GM12878 (cell line): ENCODE measurements around the gene NRP2. TPM values are rescaled to one million over a fixed set of nuclear protein-coding genes. Genes with fewer than 3 reads are reported as not detected.

Experiments
- ATAC-seq: fragments of 200-7000 bp; cut with Tn5 transposase; 3 replicates; pipeline ENCODE4 v1.9.1; 2020; ENCODE audit warnings: mild to moderate bottlenecking, moderate library complexity
- BruUV-seq: library from RNA; stranded (reverse); fragments of 400-500 nt; replicated peaks from 2 replicates; lab custom pipeline; 2021; lab: Mats Ljungman, UMichigan
- CTCF ChIA-PET: fragments of 300-600 bp; sonication (Branson Sonifier 250); formaldehyde crosslinking; extraction: SDS; loops from one replicate; lab custom pipeline; 2021; ENCODE audit warnings: inconsistent platforms; lab: Yijun Ruan, JAX
- POLR2A ChIA-PET: fragments of 350-600 bp; formaldehyde crosslinking; extraction: SDS; loops from one replicate; lab custom pipeline; 2021; ENCODE audit warnings: inconsistent platforms; lab: Charles Lee
- RAD21 ChIA-PET: fragments of 300-600 bp; sonication (Branson Sonifier 250); formaldehyde crosslinking; loops from one replicate; lab custom pipeline; 2023; ENCODE audit warnings: antibody characterized with exemption; ENCODE audit not compliant: unreplicated experiment; lab: Charles Lee
- SMC1A ChIA-PET: fragments of 300-600 bp; sonication (Branson Sonifier 250); formaldehyde crosslinking; loops from one replicate; lab custom pipeline; 2023; ENCODE audit not compliant: unreplicated experiment, uncharacterized antibody; lab: Charles Lee
- DNase-seq: peaks from one replicate; pipeline ENCODE4 v3.0.0-alpha.2; 2011; ENCODE audit warnings: low read depth, low spot score
- FAIRE-seq: peaks from 3 replicates; lab custom pipeline; 2011; peaks lifted over from hg19 to GRCh38; lab: Jason Lieb, UNC
- H2AFZ ChIP-seq: 2 replicates; pipeline ENCODE4 v1.6.0; 2011; ENCODE audit warnings: low read depth, low read length, control low read depth; ENCODE audit not compliant: control insufficient read depth
- H3K27ac ChIP-seq: 2 replicates; pipeline ENCODE4 v1.5.1; 2011; ENCODE audit warnings: control low read depth; ENCODE audit not compliant: control insufficient read depth, insufficient read depth
- H3K27me3 ChIP-seq, 2 experiments: replicated peaks in 1 of 2; 2 replicates each; pipeline versions ENCODE4 v1.6.0 to v1.6.1; 2011; ENCODE audit warnings: low read length in 1 of 2; ENCODE audit not compliant: control insufficient read depth in 2 of 2, insufficient read depth in 2 of 2
- H3K36me3 ChIP-seq, 2 experiments: 2 replicates each; pipeline ENCODE4 v1.5.1; 2011; ENCODE audit warnings: low read length in 1 of 2; ENCODE audit not compliant: control insufficient read depth in 2 of 2, insufficient read depth in 2 of 2
- H3K4me1 ChIP-seq: 2 replicates; pipeline ENCODE4 v1.6.1; 2011; ENCODE audit warnings: mild to moderate bottlenecking, low read length, moderate library complexity, mixed read lengths; ENCODE audit not compliant: control insufficient read depth, insufficient read depth
- H3K4me2 ChIP-seq: 2 replicates; pipeline ENCODE4 v1.6.0; 2011; ENCODE audit warnings: control low read depth; ENCODE audit not compliant: control insufficient read depth, insufficient read depth
- H3K4me3 ChIP-seq: fragments of 200-600 bp; sonication (generic); 2 replicates; pipeline ENCODE4 v1.5.1; 2016
- H3K79me2 ChIP-seq: 2 replicates; pipeline ENCODE4 v1.6.0; 2011; ENCODE audit warnings: low read length; ENCODE audit not compliant: control insufficient read depth, insufficient read depth
- H3K9ac ChIP-seq: 2 replicates; pipeline ENCODE4 v1.8.0; 2011; ENCODE audit warnings: low read length, control low read depth, mixed read lengths; ENCODE audit not compliant: control insufficient read depth, insufficient read depth
- H3K9me3 ChIP-seq: replicated peaks from 3 replicates; pipeline ENCODE4 v1.5.1; 2011; ENCODE audit warnings: mild to moderate bottlenecking, low read length; ENCODE audit not compliant: control insufficient read depth, insufficient read depth
- H4K20me1 ChIP-seq: 2 replicates; pipeline ENCODE4 v1.6.0; 2011; ENCODE audit not compliant: control insufficient read depth, insufficient read depth
- BMI1 ChIP-seq: fragments of 450-650 bp; IDR thresholded peaks from 2 replicates; pipeline ENCODE4 v1.6.1; 2016; ENCODE audit warnings: mild to moderate bottlenecking, moderate library complexity, borderline replicate concordance
- CHD1 ChIP-seq: IDR thresholded peaks from 2 replicates; pipeline ENCODE4 v1.6.1; 2012; ENCODE audit warnings: low read depth, low read length, improper control_type of control experiment
- FOS ChIP-seq: IDR thresholded peaks from 3 replicates; pipeline ENCODE4 v1.6.1; 2011; ENCODE audit warnings: borderline replicate concordance; ENCODE audit not compliant: insufficient read length; ENCODE audit errors: extremely low read depth
- MXI1 ChIP-seq: fragments of 150-350 bp; IDR thresholded peaks from 2 replicates; pipeline ENCODE4 v1.6.1; 2011; ENCODE audit warnings: low read depth, mild to moderate bottlenecking, inconsistent platforms, low read length, improper control_type of control experiment
- NBN ChIP-seq: fragments of 450-650 bp; IDR thresholded peaks from 2 replicates; pipeline ENCODE4 v1.6.1; 2016
- RBBP5 ChIP-seq: fragments of 200-600 bp; sonication (generic); conservative IDR thresholded peaks from 2 replicates; pipeline ENCODE4 v1.6.1; 2016
- SPI1 ChIP-seq: IDR thresholded peaks from 2 replicates; pipeline ENCODE4 v1.6.1; 2011; ENCODE audit warnings: low read depth, mild to moderate bottlenecking, low read length, moderate library complexity, borderline replicate concordance; ENCODE audit not compliant: insufficient read depth
- SREBF2 ChIP-seq: IDR thresholded peaks from 2 replicates; pipeline ENCODE4 v1.6.1; 2012; ENCODE audit warnings: mild to moderate bottlenecking, low read length
- WGBS: methylation state at CpG from one replicate; pipeline ENCODE4 v1.1.6; 2016; ENCODE audit warnings: low lambda C conversion rate; ENCODE audit not compliant: insufficient replicate concordance, insufficient coverage; ENCODE audit errors: missing lambda C conversion rate; 5-methylcytosine and 5-hydroxymethylcytosine counted together
- in situ Hi-C: fragments of 300-500 bp; cut with MboI; formaldehyde crosslinking; loops from 9 replicates; pipeline ENCODE4 v1.14.3; 2018; ENCODE audit warnings: mixed read lengths
- intact Hi-C: fragments of 100-400 bp; cut with micrococcal nuclease; formaldehyde crosslinking; loops from one replicate; pipeline ENCODE4 v1.14.2; 2022; ENCODE audit not compliant: unreplicated experiment
- polyA plus RNA-seq, 11 experiments: library from polyadenylated mRNA; depleted of rRNA in 4 of 11; unstranded in 6 of 11; stranded (reverse) in 5 of 11; fragments of >200 nt; fragmentation: Nextera tagmentation in 4 of 11; fragmentation: Illumina TruSeq in 1 of 11; extraction: Ambion mirVana in 4 of 11; extraction: Trizol in 1 of 11; gene quantifications; 1 replicate in 1 of 11; 2 replicates in 10 of 11; pipeline versions ENCODE4 v1.2.1 to v1.2.3, GENCODE V29; 2011 to 2016; ENCODE audit warnings: inconsistent platforms in 2 of 11, missing spikeins in 2 of 11, low read depth in 1 of 11
- total RNA-seq, 4 experiments: library from RNA; depleted of rRNA in 3 of 4; stranded (reverse); fragments of >200 nt in 3 of 4; fragmentation: Illumina TruSeq in 1 of 4; extraction: Trizol in 1 of 4; gene quantifications; 2 replicates each; pipeline versions ENCODE4 v1.2.1 to v1.2.3, GENCODE V29; 2013 to 2021
- TF ChIP-seq, protein P1 (sequence below): fragments of 450-650 bp; formaldehyde crosslinking; IDR thresholded peaks from 2 replicates; pipeline ENCODE4 v1.5.0; 2022; ENCODE audit warnings: mild to moderate bottlenecking, missing genetic modification characterization
- TF ChIP-seq, protein P2 (sequence below): fragments of 450-650 bp; IDR thresholded peaks from 2 replicates; pipeline ENCODE4 v1.6.1; 2017; ENCODE audit warnings: mild to moderate bottlenecking, moderate library complexity

The NRP2 gene
- total and polyA plus RNA-seq, 10 of the 15 experiments (the other 5 are each of a cell fraction or from before 2014, with no cell fraction given) = 0.06 to 1.2 (median 0.46) TPM

DNA sequence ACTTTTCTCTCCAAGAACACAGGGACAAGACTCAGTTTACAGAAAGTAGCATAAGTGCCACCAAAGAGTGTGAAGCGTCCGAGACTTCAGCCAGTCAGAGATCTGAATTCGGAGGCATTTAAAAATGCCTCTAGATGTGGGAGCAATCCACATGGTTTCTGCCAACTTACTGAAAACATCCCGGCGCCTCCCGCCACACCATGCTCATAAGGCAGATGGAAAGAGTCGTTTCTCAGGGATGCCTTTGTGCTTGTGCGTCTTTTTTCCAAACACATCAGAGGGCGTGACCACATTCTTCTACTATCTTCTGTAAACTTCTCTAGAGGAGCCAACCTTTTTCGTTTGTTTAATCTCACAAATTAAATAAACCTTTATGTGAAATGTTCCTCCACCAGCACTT, 88.7 kb downstream of the NRP2 start:
- ChIA-PET RAD21 (no interaction called here), POLR2A (no interaction called here), SMC1A (interaction anchor here (2.0 kb wide), 1 partner anchor 17 kb away, joined by 4 read pairs; no protein-coding TSS in a partner anchor), CTCF (interaction anchor here (1.0 kb wide), 1 partner anchor 155 kb away, joined by 4 read pairs; no protein-coding TSS in a partner anchor)
- intact Hi-C loops (no loop called here), in situ Hi-C loops (loop anchor here (5.0 to 10.0 kb wide), 2 partner anchors 114 to 151 kb away; no protein-coding TSS in a partner anchor)
- H3K27ac ChIP-seq = no peak overlapping the region
- no peaks in the 10 kb centered on the region for H3K4me1 ChIP-seq
- no peaks in the 10 kb centered on the region for H3K9me3 ChIP-seq
- no peaks in the 10 kb centered on the region for H4K20me1 ChIP-seq
- WGBS = 58% methylated on average over 10 of the region's 10 CpGs
- H3K27me3 ChIP-seq = no peaks in the 10 kb centered on the region; a peak in 1 of 4 replicates
- ATAC-seq (no peak), FAIRE-seq (no peak), DNase-seq (no peak)
- TF ChIP-seq NBN = no peak
- no peak overlapping the region for H3K4me3 ChIP-seq
- H3K79me2 ChIP-seq = no peaks in the 10 kb centered on the region
- no peaks in the 10 kb centered on the region for H3K36me3 ChIP-seq
- H3K9ac ChIP-seq = no peak overlapping the region
- BruUV-seq = no TSS peak
- H2AFZ ChIP-seq = no peak overlapping the region
- no peak overlapping the region for H3K4me2 ChIP-seq

DNA sequence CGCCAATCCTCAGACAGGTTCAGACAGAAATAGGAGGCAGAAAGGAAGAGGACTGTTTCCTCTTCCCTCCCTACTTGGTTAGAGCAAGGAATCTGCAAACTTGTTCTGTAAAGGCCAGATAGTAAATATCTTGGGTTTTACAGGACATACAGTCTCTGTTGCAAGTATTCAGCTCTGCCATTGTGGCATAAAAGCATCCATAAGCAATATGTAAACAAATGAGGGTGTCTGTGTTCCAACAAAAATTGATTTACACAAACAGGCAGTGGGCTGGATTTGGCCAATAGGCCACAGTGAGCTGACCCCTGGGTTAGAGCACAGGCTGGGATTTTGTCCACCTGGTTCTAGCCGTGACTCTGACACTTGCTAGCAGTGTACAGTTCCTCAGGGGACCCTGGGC, 89.4 kb downstream of the NRP2 start:
- Histone ChIP-seq H3K4me3 (no peak overlapping the region), H3K4me2 (no peak overlapping the region), H3K36me3 (no peaks in the 10 kb centered on the region), H3K27me3 (no peaks in the 10 kb centered on the region; a peak in 1 of 4 replicates), H3K27ac (no peak overlapping the region), H2AFZ (no peak overlapping the region), H3K4me1 (no peaks in the 10 kb centered on the region), H3K9me3 (no peaks in the 10 kb centered on the region), H3K79me2 (no peaks in the 10 kb centered on the region), H3K9ac (no peak overlapping the region), H4K20me1 (no peaks in the 10 kb centered on the region)
- no TSS peak for BruUV-seq
- ChIA-PET POLR2A (no interaction called here), CTCF (interaction anchor here (1.0 kb wide), 1 partner anchor 154 kb away, joined by 4 read pairs; no protein-coding TSS in a partner anchor), RAD21 (no interaction called here), SMC1A (interaction anchor here (2.0 kb wide), 1 partner anchor 18 kb away, joined by 4 read pairs; no protein-coding TSS in a partner anchor)
- in situ Hi-C loops (loop anchor here (5.0 to 10.0 kb wide), 2 partner anchors 113 to 151 kb away; no protein-coding TSS in a partner anchor), intact Hi-C loops (no loop called here)
- 33% methylated on average over 2 of the region's 2 CpGs for WGBS
- DNase-seq (no peak), ATAC-seq (no peak), FAIRE-seq (no peak)
- no peak for TF ChIP-seq FOS
- TF ChIP-seq SREBF2 = no peak
- TF ChIP-seq, protein P1, sequence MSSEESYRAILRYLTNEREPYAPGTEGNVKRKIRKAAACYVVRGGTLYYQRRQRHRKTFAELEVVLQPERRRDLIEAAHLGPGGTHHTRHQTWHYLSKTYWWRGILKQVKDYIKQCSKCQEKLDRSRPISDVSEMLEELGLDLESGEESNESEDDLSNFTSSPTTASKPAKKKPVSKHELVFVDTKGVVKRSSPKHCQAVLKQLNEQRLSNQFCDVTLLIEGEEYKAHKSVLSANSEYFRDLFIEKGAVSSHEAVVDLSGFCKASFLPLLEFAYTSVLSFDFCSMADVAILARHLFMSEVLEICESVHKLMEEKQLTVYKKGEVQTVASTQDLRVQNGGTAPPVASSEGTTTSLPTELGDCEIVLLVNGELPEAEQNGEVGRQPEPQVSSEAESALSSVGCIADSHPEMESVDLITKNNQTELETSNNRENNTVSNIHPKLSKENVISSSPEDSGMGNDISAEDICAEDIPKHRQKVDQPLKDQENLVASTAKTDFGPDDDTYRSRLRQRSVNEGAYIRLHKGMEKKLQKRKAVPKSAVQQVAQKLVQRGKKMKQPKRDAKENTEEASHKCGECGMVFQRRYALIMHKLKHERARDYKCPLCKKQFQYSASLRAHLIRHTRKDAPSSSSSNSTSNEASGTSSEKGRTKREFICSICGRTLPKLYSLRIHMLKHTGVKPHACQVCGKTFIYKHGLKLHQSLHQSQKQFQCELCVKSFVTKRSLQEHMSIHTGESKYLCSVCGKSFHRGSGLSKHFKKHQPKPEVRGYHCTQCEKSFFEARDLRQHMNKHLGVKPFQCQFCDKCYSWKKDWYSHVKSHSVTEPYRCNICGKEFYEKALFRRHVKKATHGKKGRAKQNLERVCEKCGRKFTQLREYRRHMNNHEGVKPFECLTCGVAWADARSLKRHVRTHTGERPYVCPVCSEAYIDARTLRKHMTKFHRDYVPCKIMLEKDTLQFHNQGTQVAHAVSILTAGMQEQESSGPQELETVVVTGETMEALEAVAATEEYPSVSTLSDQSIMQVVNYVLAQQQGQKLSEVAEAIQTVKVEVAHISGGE (CRISPR knock-in tag) = no peak
- TF ChIP-seq, protein P2, sequence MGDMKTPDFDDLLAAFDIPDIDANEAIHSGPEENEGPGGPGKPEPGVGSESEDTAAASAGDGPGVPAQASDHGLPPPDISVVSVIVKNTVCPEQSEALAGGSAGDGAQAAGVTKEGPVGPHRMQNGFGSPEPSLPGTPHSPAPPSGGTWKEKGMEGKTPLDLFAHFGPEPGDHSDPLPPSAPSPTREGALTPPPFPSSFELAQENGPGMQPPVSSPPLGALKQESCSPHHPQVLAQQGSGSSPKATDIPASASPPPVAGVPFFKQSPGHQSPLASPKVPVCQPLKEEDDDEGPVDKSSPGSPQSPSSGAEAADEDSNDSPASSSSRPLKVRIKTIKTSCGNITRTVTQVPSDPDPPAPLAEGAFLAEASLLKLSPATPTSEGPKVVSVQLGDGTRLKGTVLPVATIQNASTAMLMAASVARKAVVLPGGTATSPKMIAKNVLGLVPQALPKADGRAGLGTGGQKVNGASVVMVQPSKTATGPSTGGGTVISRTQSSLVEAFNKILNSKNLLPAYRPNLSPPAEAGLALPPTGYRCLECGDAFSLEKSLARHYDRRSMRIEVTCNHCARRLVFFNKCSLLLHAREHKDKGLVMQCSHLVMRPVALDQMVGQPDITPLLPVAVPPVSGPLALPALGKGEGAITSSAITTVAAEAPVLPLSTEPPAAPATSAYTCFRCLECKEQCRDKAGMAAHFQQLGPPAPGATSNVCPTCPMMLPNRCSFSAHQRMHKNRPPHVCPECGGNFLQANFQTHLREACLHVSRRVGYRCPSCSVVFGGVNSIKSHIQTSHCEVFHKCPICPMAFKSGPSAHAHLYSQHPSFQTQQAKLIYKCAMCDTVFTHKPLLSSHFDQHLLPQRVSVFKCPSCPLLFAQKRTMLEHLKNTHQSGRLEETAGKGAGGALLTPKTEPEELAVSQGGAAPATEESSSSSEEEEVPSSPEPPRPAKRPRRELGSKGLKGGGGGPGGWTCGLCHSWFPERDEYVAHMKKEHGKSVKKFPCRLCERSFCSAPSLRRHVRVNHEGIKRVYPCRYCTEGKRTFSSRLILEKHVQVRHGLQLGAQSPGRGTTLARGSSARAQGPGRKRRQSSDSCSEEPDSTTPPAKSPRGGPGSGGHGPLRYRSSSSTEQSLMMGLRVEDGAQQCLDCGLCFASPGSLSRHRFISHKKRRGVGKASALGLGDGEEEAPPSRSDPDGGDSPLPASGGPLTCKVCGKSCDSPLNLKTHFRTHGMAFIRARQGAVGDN = no peak
- TF ChIP-seq SPI1 = no peak
- no peak for TF ChIP-seq BMI1
- no peak for TF ChIP-seq RBBP5
- TF ChIP-seq MXI1 = no peak
- TF ChIP-seq CHD1 = no peak
